ENCODE data around the gene GOLGA6L2.
"Not testable (repeated sequence)": the region's sequence is repeated elsewhere in the genome, so short reads cannot be mapped to it uniquely, and the experiment has no call there.

Gene GOLGA6L2

DNA sequence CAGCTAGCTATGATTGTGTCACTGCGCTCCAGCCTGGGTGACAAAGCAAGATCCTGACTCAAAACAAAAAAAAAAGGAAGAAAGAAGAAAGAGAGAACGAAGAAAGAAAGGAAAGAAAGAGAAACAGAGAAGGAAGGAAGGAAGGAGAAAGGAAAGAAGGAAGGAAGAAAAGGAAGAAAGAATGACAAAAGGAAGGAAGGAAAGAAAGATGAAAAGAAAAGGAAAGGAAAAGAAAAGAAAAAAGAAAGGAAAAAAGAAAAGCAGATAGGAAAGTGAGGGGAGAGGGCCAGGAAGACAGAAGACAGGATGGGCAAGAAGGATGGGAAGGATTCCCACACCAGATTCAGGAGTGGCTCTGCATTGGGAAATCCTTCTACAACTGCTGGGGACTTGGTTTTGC is 44.9 kb downstream of the GOLGA6L2 start:
- TF ChIP-seq EZH2 (IDR thresholded peaks at IDR 0.05; ENCODE audit: borderline replicate concordance, low read length) = no peak
- TF ChIP-seq, protein P1, sequence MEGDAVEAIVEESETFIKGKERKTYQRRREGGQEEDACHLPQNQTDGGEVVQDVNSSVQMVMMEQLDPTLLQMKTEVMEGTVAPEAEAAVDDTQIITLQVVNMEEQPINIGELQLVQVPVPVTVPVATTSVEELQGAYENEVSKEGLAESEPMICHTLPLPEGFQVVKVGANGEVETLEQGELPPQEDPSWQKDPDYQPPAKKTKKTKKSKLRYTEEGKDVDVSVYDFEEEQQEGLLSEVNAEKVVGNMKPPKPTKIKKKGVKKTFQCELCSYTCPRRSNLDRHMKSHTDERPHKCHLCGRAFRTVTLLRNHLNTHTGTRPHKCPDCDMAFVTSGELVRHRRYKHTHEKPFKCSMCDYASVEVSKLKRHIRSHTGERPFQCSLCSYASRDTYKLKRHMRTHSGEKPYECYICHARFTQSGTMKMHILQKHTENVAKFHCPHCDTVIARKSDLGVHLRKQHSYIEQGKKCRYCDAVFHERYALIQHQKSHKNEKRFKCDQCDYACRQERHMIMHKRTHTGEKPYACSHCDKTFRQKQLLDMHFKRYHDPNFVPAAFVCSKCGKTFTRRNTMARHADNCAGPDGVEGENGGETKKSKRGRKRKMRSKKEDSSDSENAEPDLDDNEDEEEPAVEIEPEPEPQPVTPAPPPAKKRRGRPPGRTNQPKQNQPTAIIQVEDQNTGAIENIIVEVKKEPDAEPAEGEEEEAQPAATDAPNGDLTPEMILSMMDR (IDR thresholded peaks at IDR 0.05; ENCODE audit: low read length) = no peak
- no peaks in the 10 kb centered on the region for H3K27me3 ChIP-seq (ENCODE audit: insufficient read depth, low read length)
- no peaks in the 10 kb centered on the region for H3K79me2 ChIP-seq (ENCODE audit: insufficient read depth, low read length)
- no peaks in the 10 kb centered on the region for H4K20me1 ChIP-seq (ENCODE audit: insufficient read depth, low read length)
- no peak overlapping the region for H3K27ac ChIP-seq (ENCODE audit: low read depth, low read length, poor library complexity, severe bottlenecking)
- no peak overlapping the region for H2AFZ ChIP-seq (ENCODE audit: low read length)
- H3K36me3 ChIP-seq (ENCODE audit: insufficient read depth, low read length) = no peaks in the 10 kb centered on the region
- no peaks in the 10 kb centered on the region for H3K9me3 ChIP-seq (ENCODE audit: low read length)
- H3K4me1 ChIP-seq (ENCODE audit: insufficient read depth, low read length, severe bottlenecking) = no peaks in the 10 kb centered on the region
- H3K4me3 ChIP-seq (ENCODE audit: low read depth, low read length, poor library complexity, severe bottlenecking) = no peak overlapping the region
- no peaks in the 10 kb centered on the region for H3F3A ChIP-seq (ENCODE audit: insufficient read depth, low read length)
- no peaks in the 10 kb centered on the region for H3K9me2 ChIP-seq (ENCODE audit: low read depth, low read length)
- H3K9ac ChIP-seq (ENCODE audit: low read length) = no peak overlapping the region
- no peak overlapping the region for H3K4me2 ChIP-seq (ENCODE audit: low read length)

DNA sequence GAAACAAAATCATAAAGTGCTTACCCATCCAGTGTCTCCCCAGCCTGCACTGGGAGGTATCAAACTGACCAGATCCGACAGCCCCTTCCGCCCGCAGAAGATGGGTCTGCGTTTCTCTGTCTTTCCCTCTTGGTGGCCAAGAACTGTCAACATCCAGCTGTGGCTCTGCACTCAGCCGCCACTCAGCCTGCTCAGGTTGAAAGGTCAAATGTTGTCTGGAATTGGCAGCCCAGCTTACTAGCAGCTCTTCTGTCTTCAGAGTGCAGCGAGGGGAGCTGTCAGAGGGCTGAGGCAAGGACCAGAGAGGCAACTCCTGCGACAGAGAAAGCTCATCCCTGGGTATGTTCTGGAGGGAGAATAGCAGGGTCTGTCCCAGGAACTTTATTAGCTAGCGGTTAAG is 45.4 kb downstream of the GOLGA6L2 start:
- Histone ChIP-seq H3K36me3 (ENCODE audit: insufficient read depth, low read length) (no peaks in the 10 kb centered on the region), H3K27me3 (ENCODE audit: insufficient read depth, low read length) (no peaks in the 10 kb centered on the region), H3K4me3 (ENCODE audit: low read depth, low read length, poor library complexity, severe bottlenecking) (no peak overlapping the region), H3K4me1 (ENCODE audit: insufficient read depth, low read length, severe bottlenecking) (no peaks in the 10 kb centered on the region), H2AFZ (ENCODE audit: low read length) (no peak overlapping the region), H3K9me3 (ENCODE audit: low read length) (no peaks in the 10 kb centered on the region), H4K20me1 (ENCODE audit: insufficient read depth, low read length) (no peaks in the 10 kb centered on the region), H3K9me2 (ENCODE audit: low read depth, low read length) (no peaks in the 10 kb centered on the region), H3K79me2 (ENCODE audit: insufficient read depth, low read length) (no peaks in the 10 kb centered on the region), H3F3A (ENCODE audit: insufficient read depth, low read length) (no peaks in the 10 kb centered on the region), H3K4me2 (ENCODE audit: low read length) (no peak overlapping the region), H3K27ac (ENCODE audit: low read depth, low read length, poor library complexity, severe bottlenecking) (no peak overlapping the region), H3K9ac (ENCODE audit: low read length) (no peak overlapping the region)
- TF ChIP-seq, protein P1 (IDR thresholded peaks at IDR 0.05; ENCODE audit: low read length) = no peak
- no peak for TF ChIP-seq EZH2 (IDR thresholded peaks at IDR 0.05; ENCODE audit: borderline replicate concordance, low read length)

DNA sequence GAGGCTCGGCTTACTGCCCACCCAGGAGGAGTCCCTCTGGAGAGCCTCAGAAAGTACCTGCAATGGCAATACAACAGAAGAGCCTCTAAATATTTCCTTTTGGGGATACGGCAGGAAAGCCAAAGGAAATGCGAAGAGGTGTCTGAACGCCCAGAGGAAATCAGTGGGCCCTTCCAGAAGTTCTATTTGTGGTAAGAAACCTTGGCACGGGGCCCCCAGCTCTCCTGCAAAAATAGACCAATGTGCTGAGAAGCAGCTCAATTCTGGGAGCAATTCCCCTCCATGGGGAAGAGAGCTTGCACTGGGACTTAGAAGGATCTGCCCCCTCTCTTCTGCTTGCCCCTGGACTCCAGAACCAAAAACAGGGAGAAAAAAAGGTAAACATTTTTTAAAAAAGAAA is 47.8 kb downstream of the GOLGA6L2 start:
- not testable (repeated sequence) for H3K36me3 ChIP-seq (ENCODE audit: insufficient read depth, low read length); H3K9me2 ChIP-seq (ENCODE audit: low read depth, low read length); H3K4me3 ChIP-seq (ENCODE audit: low read depth, low read length, poor library complexity, severe bottlenecking); H4K20me1 ChIP-seq (ENCODE audit: insufficient read depth, low read length); H3K4me2 ChIP-seq (ENCODE audit: low read length); H3K79me2 ChIP-seq (ENCODE audit: insufficient read depth, low read length); H3K9ac ChIP-seq (ENCODE audit: low read length); H3F3A ChIP-seq (ENCODE audit: insufficient read depth, low read length); H2AFZ ChIP-seq (ENCODE audit: low read length); H3K27me3 ChIP-seq (ENCODE audit: insufficient read depth, low read length); H3K4me1 ChIP-seq (ENCODE audit: insufficient read depth, low read length, severe bottlenecking); H3K9me3 ChIP-seq (ENCODE audit: low read length); H3K27ac ChIP-seq (ENCODE audit: low read depth, low read length, poor library complexity, severe bottlenecking)

DNA sequence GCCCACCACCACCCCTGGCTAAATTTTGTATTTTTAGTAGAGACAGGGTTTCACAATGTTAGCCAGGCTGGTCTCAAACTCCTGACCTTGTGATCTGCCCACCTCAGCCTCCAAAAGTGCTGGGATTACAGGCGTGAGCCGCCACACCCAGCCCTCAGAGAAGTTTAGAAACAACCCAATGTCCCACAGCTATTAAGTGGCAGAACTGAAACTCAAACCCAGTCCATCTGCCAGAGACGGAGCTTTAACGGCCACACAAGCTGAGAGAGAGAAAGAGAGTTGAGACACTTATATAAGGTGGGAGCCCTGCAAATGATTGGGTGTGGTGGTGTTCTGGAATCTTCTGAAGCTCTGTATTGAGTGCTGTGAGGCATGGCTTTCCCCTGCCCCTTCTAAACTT is 48.7 kb downstream of the GOLGA6L2 start:
- not testable (repeated sequence) for H3K79me2 ChIP-seq (ENCODE audit: insufficient read depth, low read length); H3K9me2 ChIP-seq (ENCODE audit: low read depth, low read length); H3K4me3 ChIP-seq (ENCODE audit: low read depth, low read length, poor library complexity, severe bottlenecking); H3K27ac ChIP-seq (ENCODE audit: low read depth, low read length, poor library complexity, severe bottlenecking); H3K4me1 ChIP-seq (ENCODE audit: insufficient read depth, low read length, severe bottlenecking); H2AFZ ChIP-seq (ENCODE audit: low read length); H3K4me2 ChIP-seq (ENCODE audit: low read length); H3K36me3 ChIP-seq (ENCODE audit: insufficient read depth, low read length); H3K9me3 ChIP-seq (ENCODE audit: low read length); H3F3A ChIP-seq (ENCODE audit: insufficient read depth, low read length); H4K20me1 ChIP-seq (ENCODE audit: insufficient read depth, low read length); H3K9ac ChIP-seq (ENCODE audit: low read length); H3K27me3 ChIP-seq (ENCODE audit: insufficient read depth, low read length)

All from OCI-LY1 (cell line).